Testis (tissue), 2 donors: Measurements from ENCODE around the gene TEX26.

ENCODE experiments used
- POLR2A ChIP-seq: fragments of 450-650 bp; IDR thresholded peaks from one replicate; pipeline ENCODE4 v1.6.1; 2017; ENCODE audit warnings: antibody characterized with exemption, mild to moderate bottlenecking, moderate library complexity
- TF ChIP-seq, protein P1 (sequence below), 3 experiments: fragments of 450-650 bp in 2 of 3; fragments of 200-600 bp in 1 of 3; sonication (generic) in 1 of 3; IDR thresholded peaks; one replicate each; pipeline ENCODE4 v1.5.1; 2016 to 2019; ENCODE audit warnings: antibody characterized with exemption in 3 of 3, mild to moderate bottlenecking in 2 of 3, moderate library complexity in 1 of 3

DNA sequence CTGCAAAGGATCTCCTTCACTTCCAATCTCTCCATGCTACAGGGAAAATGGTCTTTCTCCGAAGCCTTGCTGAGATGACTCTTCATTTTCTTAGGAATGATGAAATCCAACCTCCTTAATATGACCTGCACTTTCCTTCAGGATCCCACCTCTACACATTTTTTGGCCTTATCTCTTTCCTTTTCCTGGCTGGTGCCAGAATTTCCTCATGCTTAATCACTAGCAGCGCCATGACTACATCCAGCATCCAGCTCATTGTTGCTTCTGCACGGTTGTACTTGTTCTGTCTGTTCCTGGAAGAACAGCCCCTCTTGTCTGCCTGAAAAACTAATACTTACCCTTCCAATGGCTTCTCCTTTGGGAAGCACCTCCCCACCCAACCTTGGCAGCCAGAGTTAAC is 68.4 kb downstream of the TEX26 start:
- TF ChIP-seq POLR2A = no peak
- TF ChIP-seq, protein P1, sequence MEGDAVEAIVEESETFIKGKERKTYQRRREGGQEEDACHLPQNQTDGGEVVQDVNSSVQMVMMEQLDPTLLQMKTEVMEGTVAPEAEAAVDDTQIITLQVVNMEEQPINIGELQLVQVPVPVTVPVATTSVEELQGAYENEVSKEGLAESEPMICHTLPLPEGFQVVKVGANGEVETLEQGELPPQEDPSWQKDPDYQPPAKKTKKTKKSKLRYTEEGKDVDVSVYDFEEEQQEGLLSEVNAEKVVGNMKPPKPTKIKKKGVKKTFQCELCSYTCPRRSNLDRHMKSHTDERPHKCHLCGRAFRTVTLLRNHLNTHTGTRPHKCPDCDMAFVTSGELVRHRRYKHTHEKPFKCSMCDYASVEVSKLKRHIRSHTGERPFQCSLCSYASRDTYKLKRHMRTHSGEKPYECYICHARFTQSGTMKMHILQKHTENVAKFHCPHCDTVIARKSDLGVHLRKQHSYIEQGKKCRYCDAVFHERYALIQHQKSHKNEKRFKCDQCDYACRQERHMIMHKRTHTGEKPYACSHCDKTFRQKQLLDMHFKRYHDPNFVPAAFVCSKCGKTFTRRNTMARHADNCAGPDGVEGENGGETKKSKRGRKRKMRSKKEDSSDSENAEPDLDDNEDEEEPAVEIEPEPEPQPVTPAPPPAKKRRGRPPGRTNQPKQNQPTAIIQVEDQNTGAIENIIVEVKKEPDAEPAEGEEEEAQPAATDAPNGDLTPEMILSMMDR (IDR thresholded peaks at IDR 0.05) = no peak
